SKM-1 (cell line): ENCODE results near the gene KLHL17.
"Not testable (repeated sequence)": the region's sequence is repeated elsewhere in the genome, so short reads cannot be mapped to it uniquely, and the experiment has no call there.

Experiments used
- DNase-seq: peaks from one replicate; lab custom pipeline; 2025; ENCODE audit not compliant: unreplicated experiment; lab: John Stamatoyannopoulos, UW

The KLHL17 gene

DNA sequence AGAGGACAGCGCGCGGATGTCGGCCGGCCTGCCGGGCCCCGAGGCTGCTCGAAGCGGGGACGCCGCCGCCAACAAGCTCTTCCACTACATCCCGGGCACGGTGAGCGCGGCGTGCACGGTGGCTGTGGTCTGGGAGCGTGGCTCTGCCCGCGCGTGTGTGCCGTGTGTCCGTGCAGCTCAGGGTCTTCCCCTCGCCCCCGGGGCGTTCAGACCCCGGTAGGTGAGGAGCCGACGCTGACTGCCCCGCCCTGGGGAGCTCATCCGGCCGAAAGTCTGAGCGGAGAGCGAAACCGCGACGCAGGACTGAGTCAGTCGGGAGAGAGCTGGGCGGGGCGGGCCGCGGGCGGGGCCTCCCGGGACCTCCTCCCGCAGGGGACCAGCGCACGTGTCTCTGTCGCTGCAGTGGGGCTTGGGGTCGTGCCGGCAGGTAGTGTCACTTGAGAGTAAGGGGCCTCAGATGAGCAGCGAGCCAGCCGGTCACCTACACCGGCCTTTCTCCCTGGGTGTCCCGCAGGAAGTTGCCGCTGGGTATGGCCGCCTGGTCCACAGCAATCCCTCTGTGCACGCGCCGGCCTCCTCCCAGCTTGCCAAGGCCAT lies 6.4 kb downstream of the KLHL17 start:
- no peak for DNase-seq

DNA sequence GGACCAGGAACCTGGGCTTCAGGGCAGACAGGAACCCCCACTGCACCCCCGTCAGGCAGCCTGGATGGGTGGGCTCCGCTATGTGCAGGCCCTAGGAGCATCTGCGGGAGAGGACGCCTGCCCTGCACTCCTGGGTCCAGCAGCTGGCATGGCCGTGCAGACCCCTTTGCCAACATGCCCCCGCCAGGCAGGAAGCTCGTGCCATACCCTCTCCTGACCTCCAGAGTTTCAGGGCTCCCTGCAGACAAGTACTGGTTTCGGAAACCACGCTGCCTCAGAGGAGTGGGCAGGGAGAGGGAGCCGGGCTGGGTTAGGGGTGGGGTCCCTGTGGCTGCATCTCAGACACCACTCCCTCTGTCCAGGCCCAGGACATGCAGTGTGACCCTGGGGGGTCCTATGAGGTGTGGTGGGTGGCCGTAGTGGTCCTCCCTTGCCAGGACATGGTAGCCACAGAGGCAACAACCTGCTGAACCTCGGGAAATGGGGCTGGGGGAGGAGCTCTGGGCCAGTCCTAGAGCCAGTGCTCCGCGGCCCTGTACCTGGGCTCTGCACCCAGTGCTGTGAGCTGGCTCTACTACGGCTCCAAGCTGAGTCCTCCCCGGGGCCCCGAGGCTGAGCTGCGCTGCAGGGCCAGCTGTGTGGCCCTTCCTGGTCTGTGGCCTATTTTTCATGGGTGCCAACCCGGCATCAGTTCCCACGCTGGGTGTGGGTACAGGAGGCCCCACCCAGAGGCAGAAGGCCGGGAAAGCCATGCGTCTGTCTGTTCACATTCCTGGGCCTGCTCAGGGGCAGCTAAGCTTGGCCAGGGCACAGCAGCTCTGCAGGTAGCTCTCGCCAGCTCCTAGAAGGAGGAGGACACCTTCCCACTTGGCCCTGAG lies 7.3 kb downstream of the KLHL17 start:
- DNase-seq = no peak

- DNase-seq = no peak
Measured at GRCh38 chr1:969260-969855, 9.0 kb downstream of the KLHL17 start.

DNA sequence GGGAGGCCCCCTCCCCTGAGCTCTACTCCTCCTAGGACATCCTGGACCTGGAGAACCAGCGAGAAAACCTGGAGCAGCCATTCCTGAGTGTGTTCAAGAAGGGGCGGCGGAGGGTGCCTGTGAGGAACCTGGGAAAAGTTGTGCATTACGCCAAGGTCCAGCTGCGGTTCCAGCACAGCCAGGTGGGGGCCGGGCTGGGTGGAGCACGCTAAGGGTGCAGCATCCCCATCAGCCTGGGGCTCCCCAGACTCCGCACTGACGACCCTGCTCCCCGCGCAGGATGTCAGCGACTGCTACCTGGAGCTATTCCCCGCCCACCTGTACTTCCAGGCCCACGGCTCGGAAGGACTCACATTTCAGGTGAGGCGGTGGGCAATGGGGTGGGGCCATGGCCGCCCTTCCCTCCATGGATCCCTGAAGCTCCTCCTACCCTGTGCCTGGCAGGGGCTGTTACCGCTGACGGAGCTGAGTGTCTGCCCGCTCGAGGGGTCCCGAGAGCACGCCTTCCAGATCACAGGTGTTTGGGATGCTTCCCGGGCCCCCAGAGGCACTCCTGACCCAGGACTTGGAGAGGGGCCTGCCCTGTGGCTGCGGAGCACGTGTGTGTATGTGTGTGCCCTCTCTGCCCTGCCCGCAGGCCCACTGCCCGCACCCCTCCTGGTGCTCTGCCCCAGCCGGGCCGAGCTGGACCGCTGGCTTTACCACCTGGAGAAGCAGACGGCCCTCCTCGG lies 10.0 kb downstream of the KLHL17 start:
- DNase-seq = no peak

- no peak for DNase-seq
Measured at GRCh38 chr1:970973-971730, 10.8 kb downstream of the KLHL17 start.

DNA sequence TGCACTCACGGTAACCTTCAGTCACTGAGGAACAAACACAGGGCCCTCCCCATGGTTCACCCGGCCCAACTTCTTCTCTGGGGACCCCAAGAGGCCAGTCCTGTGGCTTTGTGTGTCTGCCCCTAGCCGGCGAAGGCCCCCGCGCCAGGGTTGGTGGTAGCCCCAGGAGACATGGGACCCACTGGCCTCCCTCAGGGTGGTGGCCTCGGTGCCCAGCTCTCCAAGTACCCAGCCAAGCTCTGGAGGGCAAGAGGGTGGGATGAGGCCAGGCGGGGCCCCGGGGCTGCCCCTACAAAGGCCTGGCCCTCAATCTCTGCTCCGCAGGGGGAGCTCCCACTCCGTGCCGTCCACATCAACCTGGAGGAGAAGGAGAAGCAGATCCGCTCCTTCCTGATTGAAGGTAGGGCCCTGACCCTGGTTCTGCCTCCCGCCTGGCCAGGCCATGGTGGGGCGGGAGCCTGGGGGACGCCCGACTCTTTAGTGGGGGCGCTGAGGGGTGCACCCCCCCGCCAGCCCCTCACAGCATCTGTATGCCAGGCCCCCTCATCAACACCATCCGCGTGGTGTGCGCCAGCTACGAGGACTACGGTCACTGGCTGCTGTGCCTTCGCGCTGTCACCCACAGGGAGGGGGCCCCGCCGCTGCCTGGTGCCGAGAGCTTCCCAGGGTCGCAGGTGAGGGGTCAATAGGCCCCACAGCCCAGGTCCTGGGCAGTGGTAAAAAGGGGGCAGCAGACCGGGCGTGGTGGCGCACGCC lies 11.5 kb downstream of the KLHL17 start:
- DNase-seq = no peak

- no peak for DNase-seq
Measured at GRCh38 chr1:972726-973458, 12.5 kb downstream of the KLHL17 start.

DNA sequence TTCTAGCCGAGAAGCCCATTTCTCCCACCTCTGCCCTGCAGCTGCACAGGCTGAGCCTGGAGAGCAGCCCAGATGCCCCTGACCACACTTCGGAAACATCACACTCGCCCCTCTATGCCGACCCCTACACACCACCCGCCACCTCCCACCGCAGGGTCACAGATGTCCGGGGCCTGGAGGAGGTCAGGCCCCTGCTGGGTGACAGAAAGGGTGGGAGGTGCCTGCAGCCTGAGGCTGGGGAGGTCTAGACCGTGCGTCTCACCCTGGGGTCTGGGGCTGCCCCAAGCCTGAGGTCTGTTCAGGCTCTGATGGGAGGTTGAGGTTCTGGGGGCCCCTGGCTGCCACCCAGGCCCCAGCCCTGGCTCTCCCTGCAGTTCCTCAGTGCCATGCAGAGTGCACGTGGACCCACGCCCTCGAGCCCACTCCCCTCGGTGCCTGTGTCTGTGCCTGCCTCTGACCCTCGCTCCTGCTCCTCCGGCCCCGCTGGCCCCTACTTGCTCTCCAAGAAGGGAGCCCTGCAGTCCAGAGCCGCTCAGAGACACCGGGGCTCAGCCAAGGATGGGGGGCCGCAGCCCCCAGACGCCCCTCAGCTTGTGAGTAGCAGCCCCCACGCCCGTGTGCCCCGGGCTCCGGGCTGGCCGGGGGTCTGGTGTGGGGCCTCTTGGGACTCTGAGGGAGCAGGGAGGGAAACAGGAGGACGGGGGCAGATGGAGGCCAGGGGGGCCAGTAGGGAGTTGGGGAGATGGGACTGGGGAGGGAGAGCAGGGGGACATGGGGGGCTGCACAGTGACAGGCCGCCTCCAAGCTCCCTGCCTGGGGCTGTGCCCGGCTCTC lies 13.3 kb downstream of the KLHL17 start:
- DNase-seq = no peak

DNA sequence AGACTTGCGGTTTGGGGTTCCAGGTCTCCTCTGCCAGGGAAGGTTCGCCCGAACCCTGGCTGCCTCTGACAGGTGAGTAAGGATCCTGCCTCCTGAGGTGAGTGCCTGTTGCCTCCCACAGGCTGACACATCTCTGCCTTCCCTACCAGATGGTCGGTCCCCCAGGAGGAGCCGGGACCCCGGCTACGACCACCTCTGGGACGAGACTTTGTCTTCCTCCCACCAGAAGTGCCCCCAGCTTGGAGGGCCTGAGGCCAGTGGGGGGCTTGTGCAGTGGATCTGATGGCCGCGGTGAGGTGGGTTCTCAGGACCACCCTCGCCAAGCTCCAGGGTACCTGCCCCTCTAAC lies 13.9 kb downstream of the KLHL17 start:
- no peak for DNase-seq

- no peak for DNase-seq
Measured at GRCh38 chr1:974687-975328, 14.4 kb downstream of the KLHL17 start.

DNA sequence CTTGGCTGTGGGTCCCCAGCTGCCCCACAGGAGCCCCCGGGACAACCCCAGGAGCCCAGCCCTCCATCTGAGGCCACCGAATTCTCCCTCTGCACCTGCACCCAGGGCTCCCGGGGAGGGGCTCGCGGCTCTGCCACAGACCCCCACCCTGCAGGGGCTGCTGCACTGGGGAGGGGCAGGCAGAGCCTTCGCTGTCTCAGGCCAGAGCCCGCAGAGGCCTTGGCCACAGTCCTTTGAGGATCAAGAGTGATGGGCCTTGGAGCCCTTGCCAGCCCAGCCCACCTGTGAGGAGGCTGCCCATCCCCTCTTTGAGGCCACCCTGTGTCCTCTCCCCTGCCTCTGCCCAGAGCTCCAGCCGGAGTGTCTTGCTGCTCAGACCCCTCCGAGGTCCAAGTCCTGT lies 15.0 kb downstream of the KLHL17 start:
- DNase-seq = no peak

GRCh38 chr1:975896-976683 lies 15.7 kb downstream of the KLHL17 start:
- peak; percentile 28 for DNase-seq

DNA sequence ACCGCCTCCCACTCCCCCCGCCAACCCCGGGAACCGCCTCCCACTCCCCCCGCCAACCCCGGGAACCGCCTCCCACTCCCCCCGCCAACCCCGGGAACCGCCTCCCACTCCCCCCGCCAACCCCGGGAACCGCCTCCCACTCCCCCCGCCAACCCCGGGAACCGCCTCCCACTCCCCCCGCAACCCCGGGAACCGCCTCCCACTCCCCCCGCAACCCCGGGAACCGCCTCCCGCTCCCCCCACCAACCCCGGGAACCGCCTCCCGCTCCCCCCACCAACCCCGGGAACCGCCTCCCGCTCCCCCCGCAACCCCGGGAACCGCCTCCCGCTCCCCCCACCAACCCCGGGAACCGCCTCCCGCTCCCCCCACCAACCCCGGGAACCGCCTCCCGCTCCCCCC lies 16.4 kb downstream of the KLHL17 start:
- not testable (repeated sequence) for DNase-seq

DNA sequence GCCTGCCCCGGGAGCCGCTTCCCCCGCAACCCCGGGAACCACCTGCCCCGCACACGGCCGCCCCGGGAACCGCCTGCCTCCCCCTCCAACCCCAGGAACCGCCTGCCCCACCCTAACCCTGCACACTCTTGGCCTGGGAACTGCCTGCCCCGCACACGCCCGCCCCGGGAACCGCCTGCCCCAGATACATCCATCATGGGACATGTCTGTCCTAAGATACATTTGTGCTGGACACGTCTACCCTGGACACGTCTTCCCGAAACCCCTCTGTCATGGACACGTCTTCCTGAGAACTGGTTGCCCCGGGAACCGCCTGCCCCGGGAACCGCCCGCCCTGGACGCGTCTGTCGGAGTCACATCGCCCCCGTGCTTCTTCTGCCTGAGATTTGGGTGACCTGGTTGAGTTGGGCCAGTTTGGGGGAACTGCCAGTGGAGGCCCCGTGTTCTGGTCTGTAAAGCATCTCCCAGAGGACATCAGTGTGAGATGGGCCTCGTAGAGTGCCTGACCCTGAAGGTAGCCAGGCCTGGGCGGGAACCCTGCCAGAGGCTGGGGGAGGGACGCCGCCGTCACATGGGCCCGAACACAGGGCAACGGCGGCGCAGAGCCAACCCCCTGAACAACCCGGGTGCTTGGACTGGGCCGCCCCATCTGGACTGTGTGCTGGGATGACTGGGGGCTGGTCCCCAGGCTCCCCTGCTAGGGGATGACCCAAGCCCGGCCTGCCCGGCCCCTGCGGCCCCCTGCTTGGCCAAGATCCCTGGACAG lies 17.9 kb downstream of the KLHL17 start:
- DNase-seq = no peak

DNA sequence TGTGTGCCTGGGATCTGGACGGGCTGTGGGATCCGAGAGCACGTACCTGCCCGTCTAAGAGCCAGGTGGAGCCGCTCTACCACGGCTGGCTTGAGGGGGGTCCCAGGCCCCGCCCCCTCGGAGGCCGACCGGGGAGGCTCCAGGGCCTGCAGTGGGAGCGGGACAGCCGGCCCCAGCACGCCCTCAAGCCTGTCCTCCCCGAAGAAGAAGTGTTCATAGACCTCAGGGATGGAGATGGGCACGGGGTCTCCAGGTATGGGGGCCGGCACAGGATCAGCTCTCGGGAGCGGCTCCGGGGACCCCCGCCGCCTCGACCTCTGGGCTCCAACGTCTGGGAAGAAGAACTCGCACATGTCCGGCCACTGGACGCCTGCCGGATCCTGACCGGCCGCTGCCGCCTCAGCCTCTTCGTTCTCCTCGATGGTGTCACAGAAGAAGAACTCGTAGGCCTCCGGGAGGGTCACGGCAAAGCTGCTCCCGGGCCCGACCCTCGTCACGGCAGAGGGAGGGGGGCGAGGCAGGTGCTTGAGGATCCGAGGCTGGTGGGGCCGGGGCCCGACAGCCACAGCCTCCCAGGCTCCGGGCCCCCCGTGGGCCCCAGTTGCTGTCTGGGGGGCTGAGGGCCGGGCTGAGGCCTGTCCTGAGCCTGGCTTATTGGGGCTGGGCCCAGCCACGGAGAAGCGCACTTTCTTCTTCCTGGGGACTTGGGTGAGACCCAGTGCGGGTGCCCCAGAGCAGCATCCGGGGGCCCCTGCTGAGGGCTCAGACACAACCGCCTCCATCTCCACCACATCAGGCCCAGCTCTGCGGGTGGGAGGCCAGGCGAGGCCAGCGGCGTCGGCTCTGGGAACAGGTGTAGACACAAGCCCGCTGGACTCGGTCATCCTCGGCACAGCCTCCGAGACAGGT lies 18.7 kb downstream of the KLHL17 start:
- DNase-seq = no peak

DNA sequence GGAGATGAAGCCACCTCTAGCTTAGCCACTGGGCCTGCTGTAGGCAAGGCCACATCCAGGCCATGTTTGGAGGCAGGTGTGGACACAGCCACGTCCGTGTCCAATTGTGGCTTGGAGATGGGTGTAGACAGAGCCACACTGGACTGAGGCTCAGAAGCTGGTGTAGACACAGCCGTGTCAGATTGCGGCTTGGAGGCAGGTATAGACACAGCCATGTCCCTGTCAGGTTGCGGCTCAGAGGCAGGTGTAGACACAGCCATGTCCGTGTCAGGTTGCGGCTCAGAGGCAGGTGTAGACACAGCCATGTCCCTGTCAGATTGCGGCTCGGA lies 19.3 kb downstream of the KLHL17 start:
- no peak for DNase-seq
